C4-2B (cell line): ENCODE data around the gene WFDC8.

ENCODE experiments used
- CTCF ChIP-seq: fragments of 450-650 bp; conservative IDR thresholded peaks from 2 replicates; pipeline ENCODE4 v1.5.1; 2017; ENCODE audit warnings: mild to moderate bottlenecking
- ZFX ChIP-seq: fragments of 450-650 bp; IDR thresholded peaks from 2 replicates; pipeline ENCODE4 v1.6.1; 2017

DNA sequence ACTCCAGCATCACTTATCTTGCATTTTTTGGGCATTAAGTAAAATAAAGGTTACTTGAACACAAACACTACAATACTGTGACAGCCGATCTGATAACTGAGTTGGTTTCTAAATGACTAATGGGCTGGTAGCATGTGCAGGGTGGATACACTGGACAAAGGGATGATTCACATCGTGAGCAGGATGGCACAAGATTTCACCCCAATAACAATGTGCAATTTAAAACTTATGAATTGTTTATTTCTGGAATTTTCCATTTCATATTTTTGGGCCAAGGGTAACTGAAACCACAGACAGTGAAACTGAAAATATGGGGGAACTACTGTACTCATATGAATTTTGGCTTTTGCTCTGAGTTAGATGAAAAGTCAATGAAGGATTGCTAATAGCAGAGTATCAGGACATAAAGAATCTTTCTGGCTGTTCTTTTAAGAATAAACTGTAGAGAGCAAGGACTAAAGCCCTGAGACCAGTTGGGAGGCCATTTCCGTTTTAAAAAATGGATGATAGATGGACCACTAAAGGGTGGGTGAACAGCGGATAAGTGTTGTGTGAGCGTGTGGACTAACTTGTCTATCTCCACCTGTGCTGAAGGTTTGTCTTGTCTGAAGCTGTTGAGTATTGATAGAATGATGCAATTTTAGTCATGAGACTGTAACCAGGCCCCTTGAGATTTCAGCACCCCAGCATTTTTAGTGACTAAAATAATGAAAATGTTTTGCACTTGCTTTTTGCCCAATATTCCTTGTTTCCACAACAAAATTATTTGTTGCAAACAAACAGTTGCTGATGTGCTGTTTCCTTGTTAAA lies 71.9 kb downstream of the WFDC8 start:
- TF ChIP-seq CTCF, result no peak
- no peak for TF ChIP-seq ZFX
